ENCODE data around the gene BTBD1. TPM values are rescaled to one million over a fixed set of nuclear protein-coding genes. Genes with fewer than 3 reads are reported as not detected.
"Not testable (repeated sequence)": the region's sequence is repeated elsewhere in the genome, so short reads cannot be mapped to it uniquely, and the experiment has no call there.

Gene BTBD1
- polyA plus RNA-seq, 2 donors, result 6.8 to 18.1 TPM

DNA sequence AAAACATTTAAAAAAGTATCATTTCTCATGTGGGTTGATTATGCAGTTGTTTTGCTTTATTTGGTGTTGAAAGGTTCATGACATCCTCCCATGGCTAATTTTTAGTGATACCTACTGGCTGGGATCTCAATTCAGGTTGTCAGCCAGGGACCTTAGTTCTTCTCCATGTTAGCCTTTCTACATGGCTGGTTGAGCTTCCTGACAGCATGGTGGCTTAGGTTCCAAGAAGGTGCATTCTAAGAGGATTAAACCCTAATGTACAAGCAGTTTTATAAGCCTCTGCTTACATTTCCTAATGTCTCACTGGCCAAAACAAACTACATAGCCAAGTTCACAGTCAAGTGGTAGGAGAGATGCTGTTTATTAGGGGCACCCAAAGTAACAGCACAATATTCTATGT is 31.0 kb upstream of the BTBD1 start:
- H3K4me3 ChIP-seq (ENCODE audit: low read depth in 1 of 2, low read length in 2 of 2), result no peak overlapping the region
- peaks cover 2 to 4% of the 10 kb centered on the region in 2 donors for H3K9me3 ChIP-seq (ENCODE audit: control insufficient read depth in 2 of 2, insufficient read depth in 1 of 2, low read depth in 1 of 2, low read length in 1 of 2)
- H3K36me3 ChIP-seq (ENCODE audit: control insufficient read depth in 2 of 2, insufficient read depth in 2 of 2, low read length in 1 of 2), result no peaks in the 10 kb centered on the region
- H3K27ac ChIP-seq (ENCODE audit: low read depth in 2 of 2, low read length in 1 of 2), result no peak overlapping the region
- H3K27me3 ChIP-seq (ENCODE audit: control insufficient read depth in 1 of 2, insufficient read depth in 2 of 2, low read length in 2 of 2), result no peaks in the 10 kb centered on the region
- H3K4me1 ChIP-seq (ENCODE audit: control insufficient read depth in 2 of 2, insufficient read depth in 2 of 2, low read length in 1 of 2), result no peaks in the 10 kb centered on the region

DNA sequence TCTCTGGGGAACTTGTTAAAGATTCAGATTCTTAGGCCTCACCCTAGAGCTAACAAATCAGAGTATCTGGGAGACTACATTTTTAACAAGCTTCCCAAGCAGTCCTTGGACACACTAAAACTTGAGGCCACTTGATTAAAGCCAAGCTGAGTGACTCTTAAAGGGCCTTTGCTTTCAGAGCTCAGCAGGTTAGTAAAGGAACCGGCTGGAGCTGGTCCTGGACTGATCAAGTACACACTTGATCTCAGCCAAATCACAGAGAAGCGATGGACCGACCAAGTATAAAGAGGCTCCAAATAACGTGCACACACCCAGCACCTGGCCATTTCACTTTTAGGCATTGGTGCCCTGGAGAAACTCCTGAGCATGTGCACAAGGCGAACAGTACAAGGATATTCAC is 27.5 kb upstream of the BTBD1 start:
- peaks cover 0 to 4% of the 10 kb centered on the region in 2 donors for H3K9me3 ChIP-seq (ENCODE audit: control insufficient read depth in 2 of 2, insufficient read depth in 1 of 2, low read depth in 1 of 2, low read length in 1 of 2)
- WGBS, 2 donors, result 76 to 78% methylated on average over 5 of the region's 5 CpGs
- no peaks in the 10 kb centered on the region for H3K4me1 ChIP-seq (ENCODE audit: control insufficient read depth in 2 of 2, insufficient read depth in 2 of 2, low read length in 1 of 2)
- no peak overlapping the region for H3K4me3 ChIP-seq (ENCODE audit: low read depth in 1 of 2, low read length in 2 of 2)
- H3K36me3 ChIP-seq (ENCODE audit: control insufficient read depth in 2 of 2, insufficient read depth in 2 of 2, low read length in 1 of 2), result no peaks in the 10 kb centered on the region
- H3K27me3 ChIP-seq (ENCODE audit: control insufficient read depth in 1 of 2, insufficient read depth in 2 of 2, low read length in 2 of 2), result no peaks in the 10 kb centered on the region
- no peak overlapping the region for H3K27ac ChIP-seq (ENCODE audit: low read depth in 2 of 2, low read length in 1 of 2)

DNA sequence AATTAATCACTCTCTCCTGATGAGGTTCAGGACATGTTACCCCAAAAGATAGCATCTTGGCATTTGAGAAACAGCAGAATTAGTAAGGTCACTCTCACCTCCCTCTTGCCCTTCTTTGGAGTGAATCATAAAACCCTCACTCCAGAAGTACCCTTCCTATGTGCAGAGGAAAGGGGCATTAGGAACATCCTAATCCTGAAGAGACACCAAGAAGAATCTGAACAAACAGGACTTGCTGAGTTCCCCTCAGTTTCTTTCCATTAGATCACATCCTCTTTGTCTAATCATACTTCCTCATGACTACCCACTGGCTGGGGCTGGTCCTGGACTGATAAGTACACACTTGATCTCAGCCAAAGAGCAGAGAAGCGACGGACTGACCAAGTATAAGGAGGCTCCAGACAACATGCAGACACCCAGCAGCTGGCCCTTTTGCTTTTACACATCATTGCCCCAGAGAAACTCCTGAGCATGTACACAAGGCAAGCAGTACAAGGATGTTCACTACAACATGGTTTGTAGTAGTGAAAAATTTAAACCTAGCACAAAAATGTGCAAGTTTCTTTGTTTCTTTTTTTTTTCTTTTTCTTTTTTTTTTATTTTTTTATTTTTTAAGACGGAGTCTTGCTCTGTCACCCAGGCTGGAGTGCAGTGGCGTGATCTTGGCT is 25.4 kb upstream of the BTBD1 start:
- H3K27me3 ChIP-seq (ENCODE audit: control insufficient read depth in 1 of 2, insufficient read depth in 2 of 2, low read length in 2 of 2), result no peaks in the 10 kb centered on the region
- no peaks in the 10 kb centered on the region for H3K4me1 ChIP-seq (ENCODE audit: control insufficient read depth in 2 of 2, insufficient read depth in 2 of 2, low read length in 1 of 2)
- no peak overlapping the region for H3K27ac ChIP-seq (ENCODE audit: low read depth in 2 of 2, low read length in 1 of 2)
- no peak overlapping the region for H3K4me3 ChIP-seq (ENCODE audit: low read depth in 1 of 2, low read length in 2 of 2)
- H3K36me3 ChIP-seq (ENCODE audit: control insufficient read depth in 2 of 2, insufficient read depth in 2 of 2, low read length in 1 of 2), result no peaks in the 10 kb centered on the region
- WGBS, 2 donors, result 66 to 75% methylated on average over 4 of the region's 4 CpGs
- H3K9me3 ChIP-seq (ENCODE audit: control insufficient read depth in 2 of 2, insufficient read depth in 1 of 2, low read depth in 1 of 2, low read length in 1 of 2), result peaks cover 0 to 3% of the 10 kb centered on the region in 2 donors

- H3K27ac ChIP-seq (ENCODE audit: low read depth in 2 of 2, low read length in 1 of 2); H3K9me3 ChIP-seq (ENCODE audit: control insufficient read depth in 2 of 2, insufficient read depth in 1 of 2, low read depth in 1 of 2, low read length in 1 of 2); H3K4me3 ChIP-seq (ENCODE audit: low read depth in 1 of 2, low read length in 2 of 2); H3K27me3 ChIP-seq (ENCODE audit: control insufficient read depth in 1 of 2, insufficient read depth in 2 of 2, low read length in 2 of 2); H3K36me3 ChIP-seq (ENCODE audit: control insufficient read depth in 2 of 2, insufficient read depth in 2 of 2, low read length in 1 of 2); H3K4me1 ChIP-seq (ENCODE audit: control insufficient read depth in 2 of 2, insufficient read depth in 2 of 2, low read length in 1 of 2): not testable (repeated sequence)
- WGBS, 2 donors, result 87 to 90% methylated on average over 3 of the region's 3 CpGs
Observed at GRCh38 chr15:83091965-83092308, 24.9 kb upstream of the BTBD1 start.

DNA sequence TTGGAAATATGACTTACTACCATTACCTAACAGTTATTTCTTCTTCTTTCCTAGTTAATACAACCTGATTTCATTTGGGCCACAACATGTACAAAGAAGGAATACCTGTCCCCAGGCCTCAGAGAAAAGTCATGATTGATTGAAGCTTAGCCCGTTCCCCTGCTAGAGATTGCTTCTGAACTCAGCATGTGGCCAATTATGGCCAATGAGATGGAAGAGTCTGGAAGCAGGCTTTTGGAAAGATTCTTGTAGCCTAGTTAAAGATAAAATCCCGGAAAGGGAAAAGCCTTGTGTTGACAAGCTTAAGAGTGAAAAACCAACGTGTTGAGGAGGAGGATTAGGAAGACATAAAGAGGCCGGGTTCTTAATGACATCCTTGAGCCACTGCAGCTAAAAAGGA is 23.4 kb upstream of the BTBD1 start:
- H3K4me3 ChIP-seq (ENCODE audit: low read depth in 1 of 2, low read length in 2 of 2), result no peak overlapping the region
- no peak overlapping the region for H3K27ac ChIP-seq (ENCODE audit: low read depth in 2 of 2, low read length in 1 of 2)
- no peaks in the 10 kb centered on the region for H3K36me3 ChIP-seq (ENCODE audit: control insufficient read depth in 2 of 2, insufficient read depth in 2 of 2, low read length in 1 of 2)
- no peaks in the 10 kb centered on the region for H3K4me1 ChIP-seq (ENCODE audit: control insufficient read depth in 2 of 2, insufficient read depth in 2 of 2, low read length in 1 of 2)
- no peaks in the 10 kb centered on the region for H3K9me3 ChIP-seq (ENCODE audit: control insufficient read depth in 2 of 2, insufficient read depth in 1 of 2, low read depth in 1 of 2, low read length in 1 of 2)
- H3K27me3 ChIP-seq (ENCODE audit: control insufficient read depth in 1 of 2, insufficient read depth in 2 of 2, low read length in 2 of 2), result no peaks in the 10 kb centered on the region
- 59 to 62% methylated on average over 4 of the region's 4 CpGs for WGBS, 2 donors

- Histone ChIP-seq H3K4me1 (ENCODE audit: control insufficient read depth in 2 of 2, insufficient read depth in 2 of 2, low read length in 1 of 2) (no peaks in the 10 kb centered on the region), H3K36me3 (ENCODE audit: control insufficient read depth in 2 of 2, insufficient read depth in 2 of 2, low read length in 1 of 2) (no peaks in the 10 kb centered on the region), H3K27me3 (ENCODE audit: control insufficient read depth in 1 of 2, insufficient read depth in 2 of 2, low read length in 2 of 2) (no peaks in the 10 kb centered on the region), H3K27ac (ENCODE audit: low read depth in 2 of 2, low read length in 1 of 2) (no peak overlapping the region), H3K9me3 (ENCODE audit: control insufficient read depth in 2 of 2, insufficient read depth in 1 of 2, low read depth in 1 of 2, low read length in 1 of 2) (no peaks in the 10 kb centered on the region), H3K4me3 (ENCODE audit: low read depth in 1 of 2, low read length in 2 of 2) (no peak overlapping the region)
- 75 to 81% methylated on average over 2 of the region's 2 CpGs for WGBS, 2 donors
Observed at GRCh38 chr15:83088876-83089275, 21.8 kb upstream of the BTBD1 start.

DNA sequence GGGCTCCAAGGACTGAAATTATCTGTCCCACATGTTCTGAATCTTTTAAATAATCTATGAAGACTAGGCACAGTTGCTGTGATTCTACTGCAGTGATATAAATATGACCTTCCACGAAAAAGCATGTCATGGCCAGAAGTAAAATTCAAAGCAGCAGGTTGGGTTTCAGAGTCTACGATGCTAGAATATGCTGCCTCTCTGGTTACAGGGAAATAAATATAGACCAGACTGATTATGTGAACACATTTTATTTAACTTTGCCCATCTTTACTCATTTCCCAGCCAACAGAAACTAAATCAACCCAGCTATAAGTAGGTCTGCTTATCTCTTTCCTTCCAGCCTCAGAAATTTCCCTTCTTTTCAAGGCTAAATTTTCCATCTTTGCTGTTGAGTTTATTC is 20.5 kb upstream of the BTBD1 start:
- no peak overlapping the region for H3K27ac ChIP-seq (ENCODE audit: low read depth in 2 of 2, low read length in 1 of 2)
- H3K9me3 ChIP-seq (ENCODE audit: control insufficient read depth in 2 of 2, insufficient read depth in 1 of 2, low read depth in 1 of 2, low read length in 1 of 2), result no peaks in the 10 kb centered on the region
- no peaks in the 10 kb centered on the region for H3K27me3 ChIP-seq (ENCODE audit: control insufficient read depth in 1 of 2, insufficient read depth in 2 of 2, low read length in 2 of 2)
- H3K4me1 ChIP-seq (ENCODE audit: control insufficient read depth in 2 of 2, insufficient read depth in 2 of 2, low read length in 1 of 2), result no peaks in the 10 kb centered on the region
- 60 to 73% methylated on average over 2 of the region's 2 CpGs for WGBS, 2 donors
- H3K4me3 ChIP-seq (ENCODE audit: low read depth in 1 of 2, low read length in 2 of 2), result no peak overlapping the region
- H3K36me3 ChIP-seq (ENCODE audit: control insufficient read depth in 2 of 2, insufficient read depth in 2 of 2, low read length in 1 of 2), result no peaks in the 10 kb centered on the region

GRCh38 chr15:83085864-83086552 is 19.0 kb upstream of the BTBD1 start:
- not testable (repeated sequence) for H3K27ac ChIP-seq (ENCODE audit: low read depth in 2 of 2, low read length in 1 of 2); H3K4me3 ChIP-seq (ENCODE audit: low read depth in 1 of 2, low read length in 2 of 2); H3K27me3 ChIP-seq (ENCODE audit: control insufficient read depth in 1 of 2, insufficient read depth in 2 of 2, low read length in 2 of 2); H3K36me3 ChIP-seq (ENCODE audit: control insufficient read depth in 2 of 2, insufficient read depth in 2 of 2, low read length in 1 of 2); H3K9me3 ChIP-seq (ENCODE audit: control insufficient read depth in 2 of 2, insufficient read depth in 1 of 2, low read depth in 1 of 2, low read length in 1 of 2); H3K4me1 ChIP-seq (ENCODE audit: control insufficient read depth in 2 of 2, insufficient read depth in 2 of 2, low read length in 1 of 2)
- 90 to 92% methylated on average over 8 of the region's 8 CpGs for WGBS, 2 donors

DNA sequence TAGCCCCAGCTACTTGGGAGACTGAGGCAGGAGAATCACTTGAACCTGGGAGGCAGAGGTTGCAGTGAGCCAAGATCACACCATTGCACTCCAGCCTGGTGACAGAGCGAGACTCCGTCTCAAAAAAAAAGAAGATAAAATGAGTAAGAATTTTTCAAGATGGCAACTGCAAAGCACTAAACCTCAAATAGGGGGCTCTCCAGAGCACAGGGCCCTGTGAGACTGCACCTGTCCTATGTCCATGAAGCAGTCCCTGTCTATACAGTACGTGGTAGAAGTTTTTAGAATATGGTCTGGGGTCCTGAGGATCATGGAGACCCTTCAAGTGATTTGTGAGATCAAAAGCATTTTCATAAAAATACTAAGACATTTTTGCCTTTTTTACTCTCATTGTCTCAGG is 18.4 kb upstream of the BTBD1 start:
- not testable (repeated sequence) for H3K27ac ChIP-seq (ENCODE audit: low read depth in 2 of 2, low read length in 1 of 2)

DNA sequence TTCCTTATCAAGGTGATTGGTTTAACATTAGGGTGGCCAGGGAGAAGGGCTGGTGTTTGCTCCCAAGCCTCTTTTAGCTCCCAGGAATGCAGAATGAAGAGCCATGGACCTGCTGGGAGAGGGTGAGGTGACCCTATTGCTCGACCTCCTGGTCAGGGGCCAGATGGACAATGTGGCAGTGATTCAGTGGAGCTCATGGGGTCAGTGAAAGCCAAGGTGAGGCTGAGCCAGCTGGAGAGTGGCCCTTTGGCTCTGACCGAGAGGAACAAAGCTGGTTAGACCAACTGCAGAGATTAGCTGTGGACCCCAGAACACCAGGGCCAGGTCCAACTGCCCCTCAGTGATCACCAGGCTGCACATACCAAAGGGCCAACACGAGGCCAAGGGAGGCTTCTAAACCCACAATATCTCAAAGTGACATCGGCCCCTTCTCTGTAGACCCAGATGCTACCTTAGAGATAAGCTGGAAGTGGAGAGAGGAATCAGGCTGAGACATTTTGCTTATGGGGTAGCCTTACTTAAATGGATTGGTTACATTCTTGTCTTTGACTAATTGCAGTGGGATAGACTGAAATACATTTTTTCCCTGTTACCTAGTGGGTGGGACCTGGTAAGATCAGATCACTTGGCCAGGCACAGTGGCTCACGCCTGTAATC is 15.8 kb upstream of the BTBD1 start:
- WGBS, 2 donors, result 71 to 74% methylated on average over 5 of the region's 5 CpGs
- Histone ChIP-seq H3K4me1 (ENCODE audit: control insufficient read depth in 2 of 2, insufficient read depth in 2 of 2, low read length in 1 of 2) (no peaks in the 10 kb centered on the region), H3K27me3 (ENCODE audit: control insufficient read depth in 1 of 2, insufficient read depth in 2 of 2, low read length in 2 of 2) (peaks cover 0 to 3% of the 10 kb centered on the region in 2 donors), H3K4me3 (ENCODE audit: low read depth in 1 of 2, low read length in 2 of 2) (no peak overlapping the region), H3K36me3 (ENCODE audit: control insufficient read depth in 2 of 2, insufficient read depth in 2 of 2, low read length in 1 of 2) (no peaks in the 10 kb centered on the region), H3K27ac (ENCODE audit: low read depth in 2 of 2, low read length in 1 of 2) (no peak overlapping the region), H3K9me3 (ENCODE audit: control insufficient read depth in 2 of 2, insufficient read depth in 1 of 2, low read depth in 1 of 2, low read length in 1 of 2) (no peaks in the 10 kb centered on the region)

More for the DNA sequence above, 18.4 kb upstream of the BTBD1 start:
- not testable (repeated sequence) for H3K4me1 ChIP-seq (ENCODE audit: control insufficient read depth in 2 of 2, insufficient read depth in 2 of 2, low read length in 1 of 2); H3K36me3 ChIP-seq (ENCODE audit: control insufficient read depth in 2 of 2, insufficient read depth in 2 of 2, low read length in 1 of 2); H3K9me3 ChIP-seq (ENCODE audit: control insufficient read depth in 2 of 2, insufficient read depth in 1 of 2, low read depth in 1 of 2, low read length in 1 of 2); H3K4me3 ChIP-seq (ENCODE audit: low read depth in 1 of 2, low read length in 2 of 2); H3K27me3 ChIP-seq (ENCODE audit: control insufficient read depth in 1 of 2, insufficient read depth in 2 of 2, low read length in 2 of 2)
- 82 to 86% methylated on average over 3 of the region's 3 CpGs for WGBS, 2 donors
